GM19239 (cell line): ENCODE results near the gene MDGA2.

Experiments used
- DNase-seq: peaks from one replicate; pipeline ENCODE4 v3.0.0; 2011; ENCODE audit warnings: low spot score; ENCODE audit not compliant: insufficient read length
- FAIRE-seq: peaks from 2 replicates; lab custom pipeline; 2011; peaks lifted over from hg19 to GRCh38; lab: Jason Lieb, UNC

The MDGA2 gene

GRCh38 chr14:47509957-47510356, 165.4 kb downstream of the MDGA2 start:
- DNase-seq: no peak
- no peak for FAIRE-seq

GRCh38 chr14:47507861-47508260, 167.5 kb downstream of the MDGA2 start:
- no peak for DNase-seq
- no peak for FAIRE-seq

- DNase-seq (no peak), FAIRE-seq (no peak)
These were observed 175.0 kb downstream of the MDGA2 start for GRCh38 chr14:47500369-47500768.

- DNase-seq (no peak), FAIRE-seq (no peak)
These were observed 184.6 kb downstream of the MDGA2 start for GRCh38 chr14:47490766-47491165.

GRCh38 chr14:47490353-47490752, 185.1 kb downstream of the MDGA2 start:
- FAIRE-seq: no peak
- no peak for DNase-seq

GRCh38 chr14:47485421-47485820, 190.0 kb downstream of the MDGA2 start:
- FAIRE-seq: no peak
- no peak for DNase-seq

- FAIRE-seq: no peak
- no peak for DNase-seq
These were observed 192.0 kb downstream of the MDGA2 start for GRCh38 chr14:47483449-47483848.

- DNase-seq: no peak
- no peak for FAIRE-seq
These were observed 204.3 kb downstream of the MDGA2 start for GRCh38 chr14:47471075-47471474.

GRCh38 chr14:47466916-47467315, 208.5 kb downstream of the MDGA2 start:
- FAIRE-seq: no peak
- DNase-seq: no peak

- DNase-seq (no peak), FAIRE-seq (no peak)
These were observed 221.4 kb downstream of the MDGA2 start for GRCh38 chr14:47454025-47454424.

GRCh38 chr14:47447076-47447475, 228.3 kb downstream of the MDGA2 start:
- FAIRE-seq (no peak), DNase-seq (no peak)

GRCh38 chr14:47442211-47442610, 233.2 kb downstream of the MDGA2 start:
- no peak for FAIRE-seq
- no peak for DNase-seq

GRCh38 chr14:47439953-47440352, 235.5 kb downstream of the MDGA2 start:
- no peak for DNase-seq
- no peak for FAIRE-seq

GRCh38 chr14:47438650-47439140, 236.7 kb downstream of the MDGA2 start:
- FAIRE-seq: no peak
- no peak for DNase-seq

GRCh38 chr14:47435331-47435965, 240.0 kb downstream of the MDGA2 start:
- FAIRE-seq: no peak
- DNase-seq: no peak

GRCh38 chr14:47427629-47428028, 247.8 kb downstream of the MDGA2 start:
- DNase-seq: no peak

GRCh38 chr14:47425302-47425701, 250.1 kb downstream of the MDGA2 start:
- DNase-seq: no peak
- FAIRE-seq: no peak

More at GRCh38 chr14:47427629-47428028, 247.8 kb downstream of the MDGA2 start:
- no peak for FAIRE-seq

- DNase-seq (no peak), FAIRE-seq (no peak)
These were observed 253.2 kb downstream of the MDGA2 start for GRCh38 chr14:47422191-47422590.

GRCh38 chr14:47411523-47411922, 263.9 kb downstream of the MDGA2 start:
- DNase-seq (no peak), FAIRE-seq (no peak)

GRCh38 chr14:47392326-47392725, 283.1 kb downstream of the MDGA2 start:
- no peak for FAIRE-seq
- no peak for DNase-seq

GRCh38 chr14:47390831-47391504, 284.4 kb downstream of the MDGA2 start:
- FAIRE-seq: no peak

GRCh38 chr14:47389535-47389934, 285.9 kb downstream of the MDGA2 start:
- FAIRE-seq: no peak
- no peak for DNase-seq

More at GRCh38 chr14:47390831-47391504, 284.4 kb downstream of the MDGA2 start:
- DNase-seq: no peak
